Ishikawa (cell line): ENCODE data around the gene SYNDIG1.

Experiments used
- CEBPB ChIP-seq: IDR thresholded peaks from 2 replicates; pipeline ENCODE4 v1.6.1; 2012
- CREB1 ChIP-seq: IDR thresholded peaks from 2 replicates; pipeline ENCODE4 v1.6.1; 2012; ENCODE audit warnings: low read depth
- EGR1 ChIP-seq: IDR thresholded peaks from 2 replicates; pipeline ENCODE4 v1.6.1; 2012
- EP300 ChIP-seq: IDR thresholded peaks from 2 replicates; pipeline ENCODE4 v1.6.1; 2012; ENCODE audit warnings: borderline replicate concordance
- FOXM1 ChIP-seq: IDR thresholded peaks from 2 replicates; pipeline ENCODE4 v1.6.1; 2012; ENCODE audit warnings: low read depth, borderline replicate concordance
- NFIC ChIP-seq: IDR thresholded peaks from 2 replicates; pipeline ENCODE4 v1.6.1; 2012
- RAD21 ChIP-seq: IDR thresholded peaks from 2 replicates; pipeline ENCODE4 v1.6.1; 2012; ENCODE audit warnings: low read depth
- TAF1 ChIP-seq: IDR thresholded peaks from 2 replicates; pipeline ENCODE4 v1.6.1; 2012; ENCODE audit warnings: low read depth, mild to moderate bottlenecking
- TCF12 ChIP-seq: IDR thresholded peaks from 2 replicates; pipeline ENCODE4 v1.6.1; 2012; ENCODE audit warnings: low read depth
- TEAD4 ChIP-seq: IDR thresholded peaks from 2 replicates; pipeline ENCODE4 v1.6.1; 2012
- YY1 ChIP-seq: IDR thresholded peaks from 2 replicates; pipeline ENCODE4 v1.6.1; 2012; ENCODE audit warnings: low read depth
- ZBTB7A ChIP-seq: IDR thresholded peaks from 2 replicates; pipeline ENCODE4 v1.6.1; 2012; ENCODE audit warnings: low read depth
- TF ChIP-seq, protein P1 (sequence below): IDR thresholded peaks from 2 replicates; pipeline ENCODE4 v1.6.1; 2012
- TF ChIP-seq, protein P2 (sequence below): IDR thresholded peaks from 2 replicates; pipeline ENCODE4 v1.6.1; 2012; ENCODE audit warnings: low read depth, mild to moderate bottlenecking
- TF ChIP-seq, protein P3 (sequence below): IDR thresholded peaks from 2 replicates; pipeline ENCODE4 v1.6.1; 2012

The SYNDIG1 gene

DNA sequence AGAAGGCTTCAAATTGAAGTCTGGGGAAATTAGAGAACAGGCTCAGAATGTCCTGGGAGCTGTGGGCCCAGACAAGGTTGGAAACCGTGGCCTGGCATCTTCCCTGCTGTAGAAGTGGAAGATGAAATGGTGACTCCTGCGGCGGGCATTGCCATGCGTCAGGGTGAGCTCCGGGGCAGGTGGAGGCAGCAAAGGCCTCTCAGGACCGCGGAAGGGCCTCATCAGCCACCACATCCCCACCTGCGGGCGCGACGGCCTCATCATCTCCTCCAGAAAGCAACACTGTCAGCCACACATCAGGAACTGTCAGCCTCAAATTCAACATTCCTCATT lies 161.7 kb downstream of the SYNDIG1 start:
- TF ChIP-seq, protein P1, sequence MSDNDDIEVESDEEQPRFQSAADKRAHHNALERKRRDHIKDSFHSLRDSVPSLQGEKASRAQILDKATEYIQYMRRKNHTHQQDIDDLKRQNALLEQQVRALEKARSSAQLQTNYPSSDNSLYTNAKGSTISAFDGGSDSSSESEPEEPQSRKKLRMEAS, result no peak
- no peak for TF ChIP-seq CEBPB
- TF ChIP-seq EP300, result no peak
- TF ChIP-seq, protein P2, sequence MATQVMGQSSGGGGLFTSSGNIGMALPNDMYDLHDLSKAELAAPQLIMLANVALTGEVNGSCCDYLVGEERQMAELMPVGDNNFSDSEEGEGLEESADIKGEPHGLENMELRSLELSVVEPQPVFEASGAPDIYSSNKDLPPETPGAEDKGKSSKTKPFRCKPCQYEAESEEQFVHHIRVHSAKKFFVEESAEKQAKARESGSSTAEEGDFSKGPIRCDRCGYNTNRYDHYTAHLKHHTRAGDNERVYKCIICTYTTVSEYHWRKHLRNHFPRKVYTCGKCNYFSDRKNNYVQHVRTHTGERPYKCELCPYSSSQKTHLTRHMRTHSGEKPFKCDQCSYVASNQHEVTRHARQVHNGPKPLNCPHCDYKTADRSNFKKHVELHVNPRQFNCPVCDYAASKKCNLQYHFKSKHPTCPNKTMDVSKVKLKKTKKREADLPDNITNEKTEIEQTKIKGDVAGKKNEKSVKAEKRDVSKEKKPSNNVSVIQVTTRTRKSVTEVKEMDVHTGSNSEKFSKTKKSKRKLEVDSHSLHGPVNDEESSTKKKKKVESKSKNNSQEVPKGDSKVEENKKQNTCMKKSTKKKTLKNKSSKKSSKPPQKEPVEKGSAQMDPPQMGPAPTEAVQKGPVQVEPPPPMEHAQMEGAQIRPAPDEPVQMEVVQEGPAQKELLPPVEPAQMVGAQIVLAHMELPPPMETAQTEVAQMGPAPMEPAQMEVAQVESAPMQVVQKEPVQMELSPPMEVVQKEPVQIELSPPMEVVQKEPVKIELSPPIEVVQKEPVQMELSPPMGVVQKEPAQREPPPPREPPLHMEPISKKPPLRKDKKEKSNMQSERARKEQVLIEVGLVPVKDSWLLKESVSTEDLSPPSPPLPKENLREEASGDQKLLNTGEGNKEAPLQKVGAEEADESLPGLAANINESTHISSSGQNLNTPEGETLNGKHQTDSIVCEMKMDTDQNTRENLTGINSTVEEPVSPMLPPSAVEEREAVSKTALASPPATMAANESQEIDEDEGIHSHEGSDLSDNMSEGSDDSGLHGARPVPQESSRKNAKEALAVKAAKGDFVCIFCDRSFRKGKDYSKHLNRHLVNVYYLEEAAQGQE, result no peak
- TF ChIP-seq RAD21, result no peak
- TF ChIP-seq, protein P3, sequence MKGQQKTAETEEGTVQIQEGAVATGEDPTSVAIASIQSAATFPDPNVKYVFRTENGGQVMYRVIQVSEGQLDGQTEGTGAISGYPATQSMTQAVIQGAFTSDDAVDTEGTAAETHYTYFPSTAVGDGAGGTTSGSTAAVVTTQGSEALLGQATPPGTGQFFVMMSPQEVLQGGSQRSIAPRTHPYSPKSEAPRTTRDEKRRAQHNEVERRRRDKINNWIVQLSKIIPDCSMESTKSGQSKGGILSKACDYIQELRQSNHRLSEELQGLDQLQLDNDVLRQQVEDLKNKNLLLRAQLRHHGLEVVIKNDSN, result no peak
- no peak for TF ChIP-seq NFIC
- TF ChIP-seq YY1, result no peak
- no peak for TF ChIP-seq TCF12
- no peak for TF ChIP-seq CREB1
- TF ChIP-seq FOXM1, result no peak
- no peak for TF ChIP-seq EGR1
- no peak for TF ChIP-seq TEAD4
- TF ChIP-seq TAF1, result no peak
- no peak for TF ChIP-seq ZBTB7A

DNA sequence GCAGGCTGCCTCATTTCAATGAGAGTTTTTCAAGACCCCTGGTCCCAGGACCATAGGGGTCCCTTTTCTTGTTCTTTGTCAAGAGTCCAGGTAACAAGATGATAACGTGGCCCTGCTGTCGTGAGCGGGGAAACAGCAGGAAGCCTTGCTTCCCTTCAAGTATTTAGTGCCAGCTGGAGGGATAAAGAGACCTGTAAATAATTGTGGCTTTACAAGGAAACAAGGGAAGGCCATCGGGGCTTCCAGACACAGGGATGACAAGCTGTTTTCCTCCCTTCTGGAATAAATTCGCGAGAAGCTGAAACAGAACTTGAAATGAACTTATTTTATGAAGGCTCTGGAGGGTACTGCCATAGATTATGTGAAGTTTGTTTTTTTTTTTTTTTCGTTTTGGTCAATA lies 163.2 kb downstream of the SYNDIG1 start:
- TF ChIP-seq EP300 (no peak), TEAD4 (no peak), CREB1 (no peak), YY1 (no peak), TAF1 (no peak), RAD21 (no peak), ZBTB7A (no peak)
- TF ChIP-seq, protein P3, result no peak
- TF ChIP-seq, protein P2, result no peak

DNA sequence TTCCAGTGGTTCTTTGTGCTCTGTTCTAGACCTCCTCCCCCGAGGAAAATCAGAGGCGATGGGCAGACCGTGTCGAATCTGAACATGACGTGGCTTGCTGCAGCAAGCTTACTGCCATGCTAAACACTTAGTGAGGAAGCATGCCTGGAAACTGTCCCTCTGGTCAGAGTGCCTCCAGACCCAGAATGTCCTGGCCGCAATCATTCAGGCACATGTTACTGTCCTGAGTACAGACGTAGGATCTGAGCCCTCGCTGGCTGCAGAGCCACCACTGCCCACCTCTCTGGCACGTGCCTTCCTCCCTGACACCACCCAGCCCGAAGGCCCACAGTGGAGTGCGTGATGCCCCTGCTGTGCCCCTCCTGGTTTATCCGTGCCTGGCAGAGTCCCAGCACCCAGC lies 163.6 kb downstream of the SYNDIG1 start:
- TF ChIP-seq RAD21, result no peak
- TF ChIP-seq TAF1, result no peak
- no peak for TF ChIP-seq CEBPB
- TF ChIP-seq FOXM1, result no peak
- TF ChIP-seq, protein P1, result no peak

DNA sequence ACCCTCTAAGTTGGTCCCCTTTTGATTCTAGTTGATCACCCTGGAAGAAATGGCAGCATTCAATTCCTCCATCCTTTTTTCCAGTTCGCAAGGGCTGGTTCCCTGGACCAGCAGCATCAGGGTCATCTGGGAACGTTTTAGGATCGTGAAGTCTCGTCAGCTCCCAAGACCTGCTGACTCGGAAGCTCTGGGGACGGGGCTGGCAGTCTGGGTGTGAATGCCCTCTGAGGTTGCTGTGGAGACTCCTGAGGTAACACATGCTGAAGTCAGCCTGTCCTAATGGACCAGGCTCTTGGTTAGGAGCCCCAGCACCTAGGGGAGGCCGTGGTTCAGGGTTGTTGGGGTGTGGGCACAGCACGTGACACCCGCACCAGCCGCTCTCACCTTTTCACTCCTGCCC lies 164.1 kb downstream of the SYNDIG1 start:
- TF ChIP-seq TCF12 (no peak), YY1 (no peak), CREB1 (no peak), TAF1 (no peak), EP300 (no peak), CEBPB (no peak), FOXM1 (no peak), RAD21 (no peak), TEAD4 (no peak), ZBTB7A (no peak)
- TF ChIP-seq, protein P2, result no peak
- TF ChIP-seq, protein P1, result no peak

DNA sequence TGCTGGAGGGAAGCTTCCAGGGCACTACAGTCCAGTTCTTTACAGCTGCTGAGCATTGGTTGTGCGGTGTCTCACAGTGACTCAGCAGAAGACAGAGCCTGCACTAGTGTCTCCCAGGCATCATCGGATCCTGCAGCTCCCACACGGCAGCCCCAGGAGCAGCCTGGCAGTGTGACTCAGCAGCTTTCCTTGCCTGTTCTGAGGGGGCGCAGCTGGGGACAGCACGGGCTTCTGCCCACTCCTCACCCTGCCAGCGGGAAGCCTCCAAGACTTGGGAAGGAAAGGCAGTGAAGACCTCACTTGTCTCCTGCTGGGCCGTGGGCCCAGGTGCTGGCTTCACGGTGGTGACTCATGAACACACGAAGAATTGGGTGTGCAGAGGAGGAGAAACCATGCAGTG lies 165.4 kb downstream of the SYNDIG1 start:
- TF ChIP-seq CREB1 (no peak), FOXM1 (no peak), RAD21 (0 out of 2 replicates have a peak, but pooled peaks have one; percentile 17), NFIC (no peak), YY1 (no peak), CEBPB (no peak), EP300 (peak; percentile 38; the same call in 1 of the 2 replicates), TCF12 (peak; percentile 52; the same call in 1 of the 2 replicates), EGR1 (no peak), TAF1 (no peak), TEAD4 (no peak)
- TF ChIP-seq, protein P3, result no peak
- TF ChIP-seq, protein P2, result no peak
- TF ChIP-seq, protein P1, result peak; percentile 55; the same call in 1 of the 2 replicates
